Measurements from ENCODE around the gene POC1A.

The POC1A gene

GRCh38 chr3:52143616-52144015, 10.6 kb downstream of the POC1A start:
- TF ChIP-seq ZFX (IDR thresholded peaks at IDR 0.05) (no peak), CTCF (conservative IDR thresholded peaks at IDR 0.05) (no peak)
- no peak overlapping the region for H3K27ac ChIP-seq

- no peak overlapping the region for H3K27ac ChIP-seq
- TF ChIP-seq CTCF (conservative IDR thresholded peaks at IDR 0.05) = no peak
- TF ChIP-seq ZFX (IDR thresholded peaks at IDR 0.05) = no peak
Measured at GRCh38 chr3:52143156-52143555, 11.1 kb downstream of the POC1A start.

- TF ChIP-seq ZFX (IDR thresholded peaks at IDR 0.05) (no peak), CTCF (conservative IDR thresholded peaks at IDR 0.05) (no peak)
- H3K27ac ChIP-seq = no peak overlapping the region
Measured at GRCh38 chr3:52141751-52142150, 12.5 kb downstream of the POC1A start.

GRCh38 chr3:52140769-52141168, 13.5 kb downstream of the POC1A start:
- TF ChIP-seq ZFX (IDR thresholded peaks at IDR 0.05) = no peak
- no peak for TF ChIP-seq CTCF (conservative IDR thresholded peaks at IDR 0.05)
- no peak overlapping the region for H3K27ac ChIP-seq

GRCh38 chr3:52140000-52140399, 14.2 kb downstream of the POC1A start:
- H3K27ac ChIP-seq = no peak overlapping the region
- TF ChIP-seq CTCF (conservative IDR thresholded peaks at IDR 0.05) = no peak
- no peak for TF ChIP-seq ZFX (IDR thresholded peaks at IDR 0.05)

- H3K27ac ChIP-seq = no peak overlapping the region
- TF ChIP-seq ZFX (IDR thresholded peaks at IDR 0.05) (no peak), CTCF (conservative IDR thresholded peaks at IDR 0.05) (no peak)
Measured at GRCh38 chr3:52137311-52137710, 16.9 kb downstream of the POC1A start.

GRCh38 chr3:52136513-52136912, 17.7 kb downstream of the POC1A start:
- H3K27ac ChIP-seq = 0 out of 2 replicates have a peak overlapping the region, but pooled peaks have one; percentile 9
- TF ChIP-seq ZFX (IDR thresholded peaks at IDR 0.05) = no peak
- TF ChIP-seq CTCF (conservative IDR thresholded peaks at IDR 0.05) = no peak

All from C4-2B (cell line).